Measurements from ENCODE around the gene MORC2.

DNA sequence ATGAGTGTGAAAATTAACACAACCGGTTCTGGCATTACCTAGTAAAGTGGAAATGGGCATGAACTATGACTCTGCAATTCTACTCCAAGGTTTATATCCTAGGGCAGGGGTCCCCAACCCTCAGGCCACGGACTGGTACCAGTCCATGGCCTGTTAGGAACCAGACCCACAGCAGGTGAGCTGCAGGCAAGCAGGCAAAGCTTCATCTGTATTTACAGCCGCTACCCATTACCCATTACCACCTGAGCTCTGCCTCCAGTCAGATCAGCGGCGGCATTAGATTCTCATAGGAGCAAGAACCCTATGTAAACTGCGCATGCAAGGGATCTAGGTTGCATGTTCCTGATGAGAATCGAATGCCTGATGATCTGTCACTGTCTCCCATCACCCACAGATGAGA, 49.8 kb downstream of the MORC2 start:
- TF ChIP-seq EZH2 (IDR thresholded peaks at IDR 0.05), result no peak
- TF ChIP-seq POLR2AphosphoS5 (IDR thresholded peaks at IDR 0.05; ENCODE audit: borderline replicate concordance, low read depth, low read length), result no peak
- TF ChIP-seq FOXP2 (optimal IDR thresholded peaks at IDR 0.05; ENCODE audit: control extremely low read depth, extremely low read length, insufficient read depth), result no peak

Data from SK-N-MC (cell line).